ENCODE results near the gene PDCD5. TPM values are rescaled to one million over a fixed set of nuclear protein-coding genes. Genes with fewer than 3 reads are reported as not detected.

PDCD5 gene
- polyA plus RNA-seq, 1 donor = 125 TPM

Other genes with a start within 250 kb of the PDCD5 start
- gene ZNF507, start 235.6 kb upstream of the PDCD5 start, polyA plus RNA-seq (ENCODE audit: insufficient read length) = 15.9 TPM
- gene DPY19L3, start 175.4 kb upstream of the PDCD5 start, polyA plus RNA-seq (ENCODE audit: insufficient read length) = 21.7 TPM
- 10.6 TPM for gene ANKRD27, start 94.0 kb downstream of the PDCD5 start, polyA plus RNA-seq (ENCODE audit: insufficient read length)
- gene RGS9BP, start 94.7 kb downstream of the PDCD5 start, polyA plus RNA-seq (ENCODE audit: insufficient read length) = 0.06 TPM
- gene NUDT19, start 110.6 kb downstream of the PDCD5 start, polyA plus RNA-seq (ENCODE audit: insufficient read length) = 8.7 TPM
- gene TDRD12, start 138.6 kb downstream of the PDCD5 start, polyA plus RNA-seq (ENCODE audit: insufficient read length) = 0.12 TPM